22Rv1 (cell line): ENCODE data around the gene RAET1G.
A peak's percentile ranks its signal among the peaks of the same experiment; 100 is the strongest.
"Not testable (repeated sequence)": the region's sequence is repeated elsewhere in the genome, so short reads cannot be mapped to it uniquely, and the experiment has no call there.

ENCODE experiments used
- H3K27ac ChIP-seq: fragments of 450-650 bp; 2 replicates; pipeline ENCODE4 v1.5.1; 2017
- CTCF ChIP-seq: fragments of 450-650 bp; IDR thresholded peaks from 2 replicates; pipeline ENCODE4 v1.5.1; 2017; ENCODE audit warnings: mild to moderate bottlenecking
- ZFX ChIP-seq: fragments of 450-650 bp; IDR thresholded peaks from 2 replicates; pipeline ENCODE4 v1.6.1; 2017; ENCODE audit warnings: antibody characterized with exemption, borderline replicate concordance

The RAET1G gene

GRCh38 chr6:149925974-149926777, 3.3 kb upstream of the RAET1G start:
- no peak for TF ChIP-seq ZFX
- TF ChIP-seq CTCF: peak; percentile 88

GRCh38 chr6:149925253-149925973, 2.5 kb upstream of the RAET1G start:
- TF ChIP-seq CTCF (no peak), ZFX (no peak)
- H3K27ac ChIP-seq: no peak overlapping the region

More at GRCh38 chr6:149925974-149926777, 3.3 kb upstream of the RAET1G start:
- H3K27ac ChIP-seq: no peak overlapping the region

GRCh38 chr6:149924933-149925252, 2.0 kb upstream of the RAET1G start:
- TF ChIP-seq ZFX: no peak
- H3K27ac ChIP-seq: no peak overlapping the region

- TF ChIP-seq ZFX: no peak
- H3K27ac ChIP-seq: no peak overlapping the region
Observed at GRCh38 chr6:149924206-149924932, 1.4 kb upstream of the RAET1G start.

- TF ChIP-seq ZFX: no peak
- TF ChIP-seq CTCF: no peak
- H3K27ac ChIP-seq: no peak overlapping the region
Observed at GRCh38 chr6:149923327-149923986, 536 bp upstream of the RAET1G start.

- H3K27ac ChIP-seq: not testable (repeated sequence)
Observed at GRCh38 chr6:149922091-149922490, 830 bp downstream of the RAET1G start.

GRCh38 chr6:149921361-149921760, 1.6 kb downstream of the RAET1G start:
- TF ChIP-seq CTCF: no peak
- no peak for TF ChIP-seq ZFX
- no peak overlapping the region for H3K27ac ChIP-seq

- TF ChIP-seq ZFX (no peak), CTCF (no peak)
Observed at GRCh38 chr6:149919834-149920225, 3.1 kb downstream of the RAET1G start.

GRCh38 chr6:149919126-149919833, 3.6 kb downstream of the RAET1G start:
- H3K27ac ChIP-seq: not testable (repeated sequence)

More at GRCh38 chr6:149919834-149920225, 3.1 kb downstream of the RAET1G start:
- no peak overlapping the region for H3K27ac ChIP-seq
